Activated CD8-positive, alpha-beta memory T cell treated with anti-CD3 and anti-CD28 coated beads, Interleukin-2, amount 50 U/mL, for 1 hour (primary cell): Measurements from ENCODE around the gene NYNRIN.

Experiments
- DNase-seq: peaks from one replicate; pipeline ENCODE4 v3.0.0-alpha.2; 2020; ENCODE audit errors: extremely low read depth

Gene NYNRIN

DNA sequence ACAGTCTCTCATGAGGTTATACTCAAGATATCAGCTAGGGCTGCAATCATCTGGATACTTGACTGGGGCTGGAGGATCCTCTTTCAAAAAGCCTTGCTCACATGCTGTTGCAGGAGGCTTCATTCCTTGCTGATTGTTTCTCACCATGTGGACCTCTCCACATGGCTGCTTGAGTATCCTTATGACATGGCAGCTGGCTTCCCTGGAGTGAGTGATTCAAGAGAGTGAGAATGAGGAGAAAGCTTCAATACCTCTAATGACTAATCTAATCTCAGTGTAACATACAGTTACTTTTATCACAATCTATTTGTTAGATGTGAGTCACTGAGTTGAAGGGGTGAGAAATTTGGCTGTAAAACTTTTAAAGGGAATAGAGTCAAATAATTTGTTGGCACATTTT, 58.2 kb downstream of the NYNRIN start:
- no peak for DNase-seq

DNA sequence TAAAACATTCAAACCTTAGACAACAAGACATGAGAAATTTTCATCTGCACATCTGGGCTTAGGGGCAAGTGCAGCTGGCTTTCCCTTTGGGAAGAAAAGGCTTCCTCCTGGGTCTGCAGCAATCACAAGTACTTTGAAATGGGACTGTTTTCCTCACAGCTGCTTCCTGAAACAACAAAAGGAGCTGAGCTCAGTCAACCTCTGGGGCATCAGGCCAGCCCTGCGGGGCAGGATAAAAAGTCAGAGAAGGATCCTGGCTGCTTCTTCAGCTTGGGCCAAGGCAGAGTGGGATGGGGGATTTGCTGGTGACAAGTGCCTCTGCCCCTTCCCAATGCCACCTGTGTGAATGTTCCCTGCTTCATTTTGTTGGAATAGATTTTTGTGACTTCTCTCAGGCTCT, 59.9 kb downstream of the NYNRIN start:
- DNase-seq, result no peak

DNA sequence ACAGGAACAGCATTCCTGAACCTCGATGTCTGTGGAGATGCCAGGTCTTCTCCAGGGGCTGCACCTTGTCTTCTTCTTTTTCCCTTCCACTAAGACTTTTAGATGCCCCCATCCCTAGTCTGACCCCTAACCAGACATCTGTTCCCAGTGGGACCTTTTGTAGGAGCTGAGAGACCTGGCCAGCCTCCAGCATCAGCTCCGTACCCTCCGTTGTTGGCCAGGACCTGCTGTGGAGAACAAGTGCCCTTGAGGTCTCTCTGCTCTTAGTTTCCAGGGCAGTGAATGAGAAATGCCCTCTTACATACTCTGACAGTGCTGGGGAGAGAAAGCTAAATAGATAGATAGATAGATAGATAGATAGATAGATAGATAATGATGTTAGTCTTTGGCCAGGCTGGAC, 60.5 kb downstream of the NYNRIN start:
- DNase-seq, result no peak

DNA sequence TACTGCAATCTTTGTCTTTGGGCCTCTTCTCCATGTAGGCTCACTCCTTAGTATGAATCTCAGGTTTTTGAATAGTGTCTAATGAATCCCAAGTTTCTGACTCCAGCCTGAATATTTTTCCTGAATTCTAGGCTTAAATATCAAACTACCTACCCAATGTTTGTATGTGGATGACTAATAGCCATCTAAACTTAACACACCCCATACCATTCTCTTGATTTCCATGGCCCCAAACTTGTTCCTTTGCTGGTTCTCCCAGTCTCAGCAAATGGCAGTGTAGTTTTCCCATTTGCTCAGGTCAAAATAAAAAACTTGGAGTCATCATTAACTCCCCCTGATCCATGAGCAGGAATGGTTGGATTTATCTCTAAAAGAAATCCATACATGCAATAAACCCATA, 62.5 kb downstream of the NYNRIN start:
- DNase-seq, result no peak

DNA sequence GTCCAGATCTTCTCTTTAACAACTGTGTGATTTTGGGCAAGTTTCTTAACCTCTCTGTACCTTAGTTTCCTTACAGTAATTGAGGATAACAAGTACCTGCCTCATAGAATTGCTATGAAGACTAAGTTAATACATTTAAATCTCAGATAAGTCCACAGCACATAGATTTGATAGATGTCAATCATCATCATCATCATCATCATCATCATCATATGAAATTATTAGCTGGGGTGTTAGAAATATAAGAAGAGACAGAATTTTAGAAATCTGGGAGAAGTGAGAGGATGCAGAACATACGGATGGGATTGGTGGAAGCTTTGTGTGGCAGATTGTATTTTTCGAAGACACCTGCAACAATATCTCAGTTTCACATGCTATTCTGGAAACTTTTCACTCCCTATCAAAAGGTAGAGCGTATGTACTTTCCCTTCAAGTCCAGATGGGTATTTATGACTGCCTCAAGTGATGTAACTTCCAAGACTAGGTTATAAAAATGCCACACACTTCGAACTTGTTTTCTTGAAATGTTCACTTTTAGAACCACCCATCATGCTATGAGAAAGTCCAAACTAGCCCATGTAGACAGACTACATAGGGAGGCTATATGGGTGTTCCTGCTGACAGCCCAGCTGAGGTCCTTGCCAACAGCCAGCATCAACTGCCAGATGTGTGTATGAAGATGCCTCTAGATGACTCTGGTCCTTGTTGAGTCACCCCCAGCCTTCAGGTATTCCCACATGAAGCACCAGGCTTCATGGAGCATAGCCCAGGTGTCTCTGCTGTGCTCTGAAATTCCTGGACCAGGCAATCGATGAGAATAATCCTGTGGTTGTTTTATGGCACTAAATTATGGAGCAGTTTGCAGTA, 64.4 kb downstream of the NYNRIN start:
- no peak for DNase-seq

DNA sequence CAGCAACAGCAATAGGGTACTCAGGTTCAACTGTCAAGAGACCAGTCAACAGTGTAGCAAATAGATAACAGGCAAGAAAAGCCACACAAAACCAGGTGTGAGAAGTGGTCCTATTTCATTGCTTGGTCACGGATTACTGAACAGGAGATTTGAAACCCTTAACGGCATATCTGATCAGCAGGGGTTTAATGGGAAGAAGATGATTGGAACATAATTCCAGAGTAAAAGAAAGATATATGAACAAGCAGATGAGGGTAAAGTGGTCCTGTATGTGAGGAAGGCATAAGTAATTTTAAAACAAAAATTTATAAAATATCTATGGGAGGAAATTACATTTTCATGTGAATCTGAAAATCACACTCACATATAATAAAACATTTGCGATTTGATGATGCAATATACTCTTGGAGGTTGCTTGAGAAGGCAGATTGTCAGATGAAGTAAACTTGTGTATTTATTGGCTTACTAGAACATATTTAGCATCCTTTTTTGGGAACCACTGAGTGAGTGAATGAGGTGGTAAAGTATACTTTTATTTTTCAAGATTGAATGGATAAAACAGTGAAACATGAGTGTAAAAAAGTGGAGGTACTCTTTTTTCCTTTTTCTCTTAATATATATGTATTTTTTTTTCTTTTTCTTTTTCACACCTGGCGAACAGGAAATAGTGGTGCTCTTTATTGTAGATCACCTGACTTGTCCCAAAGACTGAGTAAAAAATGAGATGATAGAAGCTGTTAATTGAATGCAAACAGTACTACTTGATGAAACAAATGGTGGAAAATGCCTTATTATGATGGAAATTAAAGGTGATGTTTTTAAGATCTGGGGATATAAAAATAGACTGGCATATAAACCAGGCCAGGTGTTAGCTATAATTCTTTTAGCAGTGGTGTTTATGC, 65.3 kb downstream of the NYNRIN start:
- DNase-seq, result no peak

DNA sequence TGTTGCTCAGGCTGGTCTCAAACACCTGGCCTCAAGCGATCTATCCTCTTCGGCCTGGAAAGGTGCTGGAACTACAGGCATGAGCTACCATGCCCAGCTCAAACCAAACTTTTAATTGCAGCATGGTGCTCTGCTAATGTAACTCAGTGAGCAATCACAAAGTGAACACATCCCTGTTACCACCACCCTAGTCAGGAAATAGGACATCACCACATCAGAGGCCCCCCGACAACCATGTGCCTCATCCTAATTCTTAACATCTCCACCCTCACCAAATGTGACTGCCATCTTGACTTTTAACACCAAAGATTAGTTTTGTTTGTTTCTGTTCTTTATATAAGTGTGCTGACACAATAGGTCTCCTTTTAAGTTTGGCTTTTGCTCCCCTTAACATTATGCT, 66.6 kb downstream of the NYNRIN start:
- DNase-seq, result no peak

DNA sequence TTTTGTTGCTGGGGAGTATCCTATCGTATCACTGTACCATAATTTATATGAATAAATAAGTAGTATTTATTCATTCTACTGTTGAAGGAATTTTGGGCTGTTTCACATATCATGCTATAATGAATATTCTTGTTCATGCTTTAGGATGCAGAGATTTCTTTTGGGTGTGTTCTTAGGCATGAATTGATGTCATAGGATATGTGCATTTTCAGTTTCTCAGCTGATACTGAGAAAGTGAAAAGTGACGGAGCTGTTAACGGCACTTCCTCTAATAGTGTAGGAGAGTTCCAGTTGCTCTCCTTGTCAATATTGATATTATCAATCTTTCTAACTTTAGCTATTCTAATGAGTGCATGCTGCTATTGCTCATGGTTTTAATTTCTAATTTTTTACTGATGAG, 67.0 kb downstream of the NYNRIN start:
- DNase-seq, result no peak
